Epithelial cell of proximal tubule (primary cell): ENCODE measurements around the gene LCLAT1. TPM values are rescaled to one million over a fixed set of nuclear protein-coding genes. Genes with fewer than 3 reads are reported as not detected.

Source experiments
- DNase-seq: peaks from one replicate; pipeline ENCODE4 v3.0.0-alpha.2; 2011; ENCODE audit warnings: low read depth
- H3K4me3 ChIP-seq: 2 replicates; pipeline ENCODE4 v1.5.1; 2011; ENCODE audit warnings: low read depth, mild to moderate bottlenecking, low read length
- CTCF ChIP-seq: conservative IDR thresholded peaks from 2 replicates; pipeline ENCODE4 v1.5.1; 2012; ENCODE audit warnings: low read depth, mild to moderate bottlenecking, low read length
- total RNA-seq: library from RNA; depleted of rRNA; stranded (reverse); fragments of >200 nt; gene quantifications from 2 replicates; pipeline ENCODE4 v1.2.3, GENCODE V29; 2015

The LCLAT1 gene
- total RNA-seq, 1 donor from 2014 or later: 13.4 TPM

GRCh38 chr2:30675758-30676157 lies 228.7 kb downstream of the LCLAT1 start:
- DNase-seq: no peak
- TF ChIP-seq CTCF: no peak
- H3K4me3 ChIP-seq: no peak overlapping the region

- no peak overlapping the region for H3K4me3 ChIP-seq
- no peak for DNase-seq
- no peak for TF ChIP-seq CTCF
Measured at GRCh38 chr2:30677231-30677630, 230.2 kb downstream of the LCLAT1 start.

GRCh38 chr2:30677861-30678385 lies 230.9 kb downstream of the LCLAT1 start:
- TF ChIP-seq CTCF: no peak
- no peak for DNase-seq
- no peak overlapping the region for H3K4me3 ChIP-seq

- TF ChIP-seq CTCF: no peak
- no peak overlapping the region for H3K4me3 ChIP-seq
- DNase-seq: no peak
Measured at GRCh38 chr2:30678410-30679137, 231.5 kb downstream of the LCLAT1 start.

GRCh38 chr2:30679426-30680088 lies 232.5 kb downstream of the LCLAT1 start:
- no peak for TF ChIP-seq CTCF
- no peak for DNase-seq
- H3K4me3 ChIP-seq: no peak overlapping the region

- DNase-seq: no peak
- TF ChIP-seq CTCF: no peak
- H3K4me3 ChIP-seq: no peak overlapping the region
Measured at GRCh38 chr2:30680121-30680520, 233.1 kb downstream of the LCLAT1 start.
